ENCODE data around the gene CHMP6.

- TF ChIP-seq, protein P1, sequence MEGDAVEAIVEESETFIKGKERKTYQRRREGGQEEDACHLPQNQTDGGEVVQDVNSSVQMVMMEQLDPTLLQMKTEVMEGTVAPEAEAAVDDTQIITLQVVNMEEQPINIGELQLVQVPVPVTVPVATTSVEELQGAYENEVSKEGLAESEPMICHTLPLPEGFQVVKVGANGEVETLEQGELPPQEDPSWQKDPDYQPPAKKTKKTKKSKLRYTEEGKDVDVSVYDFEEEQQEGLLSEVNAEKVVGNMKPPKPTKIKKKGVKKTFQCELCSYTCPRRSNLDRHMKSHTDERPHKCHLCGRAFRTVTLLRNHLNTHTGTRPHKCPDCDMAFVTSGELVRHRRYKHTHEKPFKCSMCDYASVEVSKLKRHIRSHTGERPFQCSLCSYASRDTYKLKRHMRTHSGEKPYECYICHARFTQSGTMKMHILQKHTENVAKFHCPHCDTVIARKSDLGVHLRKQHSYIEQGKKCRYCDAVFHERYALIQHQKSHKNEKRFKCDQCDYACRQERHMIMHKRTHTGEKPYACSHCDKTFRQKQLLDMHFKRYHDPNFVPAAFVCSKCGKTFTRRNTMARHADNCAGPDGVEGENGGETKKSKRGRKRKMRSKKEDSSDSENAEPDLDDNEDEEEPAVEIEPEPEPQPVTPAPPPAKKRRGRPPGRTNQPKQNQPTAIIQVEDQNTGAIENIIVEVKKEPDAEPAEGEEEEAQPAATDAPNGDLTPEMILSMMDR (conservative IDR thresholded peaks at IDR 0.05), result no peak
- TF ChIP-seq ZFX (IDR thresholded peaks at IDR 0.05), result no peak
These were observed 19.3 kb downstream of the CHMP6 start for GRCh38 chr17:81010935-81011334.
